Measurements from ENCODE around the gene RPS2. TPM values are rescaled to one million over a fixed set of nuclear protein-coding genes. Genes with fewer than 3 reads are reported as not detected.

The RPS2 gene
- total and polyA plus RNA-seq, 2 of the 8 experiments (the other 6 are each of a cell fraction or from before 2014, with no cell fraction given): 4,042 to 16,783 TPM

DNA sequence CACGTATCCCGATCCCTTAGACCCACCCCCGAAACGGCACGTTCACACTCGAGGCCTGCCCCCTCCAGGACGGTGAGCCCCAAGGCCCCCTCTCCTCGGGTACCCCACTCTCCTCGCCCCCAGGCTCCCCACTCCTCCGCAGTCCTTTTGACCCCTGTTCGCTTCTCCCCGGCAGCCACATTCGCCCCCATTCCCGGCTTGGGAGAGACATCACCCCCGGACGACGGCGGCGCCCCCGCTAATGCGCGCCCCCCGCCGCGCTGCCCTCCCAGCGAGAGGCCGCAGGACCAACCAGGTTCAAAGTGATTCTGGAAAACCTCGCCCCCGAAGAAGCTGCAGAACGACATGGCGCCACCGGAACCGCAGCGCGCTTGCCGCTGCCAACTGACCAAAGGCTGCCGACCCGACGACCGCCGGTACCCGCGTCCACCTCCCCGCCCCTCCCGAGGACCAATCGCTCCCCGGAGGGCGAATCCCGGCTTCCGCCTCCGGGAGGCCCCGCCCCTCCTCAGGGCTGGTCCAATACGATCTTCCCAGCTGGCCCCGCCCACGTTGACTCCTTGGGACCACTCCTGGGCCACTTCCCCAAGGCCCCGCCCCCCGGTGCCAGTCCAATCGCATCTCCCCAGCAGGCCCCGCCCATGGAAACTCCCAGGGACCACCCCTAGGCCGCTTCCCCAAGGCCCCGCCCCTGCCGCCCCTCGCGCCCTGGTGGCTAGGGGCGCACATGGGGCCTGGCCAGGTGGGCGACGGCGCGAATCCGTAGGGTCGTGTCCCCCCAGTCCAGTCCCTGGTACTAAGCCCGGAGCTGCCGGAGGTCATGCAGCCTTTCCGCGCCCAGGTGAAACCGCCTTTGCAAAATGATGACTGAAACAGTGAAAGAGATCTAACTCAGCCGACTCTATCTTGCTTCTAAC is 21.6 kb downstream of the RPS2 start, which contains the start of gene MSRB1 (continued):
- TF ChIP-seq SP1 (IDR thresholded peaks at IDR 0.05; ENCODE audit: low read depth, low read length) (peak; percentile 66; the same call in 1 of the 2 replicates), RXRA (IDR thresholded peaks at IDR 0.05; ENCODE audit: insufficient read depth, low read depth, low read length) (no peak), RBBP5 (IDR thresholded peaks at IDR 0.05; ENCODE audit: borderline replicate concordance, low read depth, low read length) (no peak), RAD21 (IDR thresholded peaks at IDR 0.05 in 1 of 2, conservative IDR thresholded peaks at IDR 0.05 in 1 of 2; ENCODE audit: low read depth in 2 of 2, low read length in 2 of 2) (no peak), MAX (IDR thresholded peaks at IDR 0.05) (peak; percentile 95), ATF2 (IDR thresholded peaks at IDR 0.05; ENCODE audit: low read length) (no peak), ATF3 (IDR thresholded peaks at IDR 0.05; ENCODE audit: insufficient read depth, low read depth, low read length) (no peak), EZH2 (IDR thresholded peaks at IDR 0.05; ENCODE audit: low read depth, low read length, severe bottlenecking) (no peak), CTCF (IDR thresholded peaks at IDR 0.05; ENCODE audit: control extremely low read depth in 1 of 3, insufficient read depth in 1 of 3, low read depth in 1 of 3, low read length in 3 of 3) (no peak; a peak in 1 of 4 replicates), ASH2L (IDR thresholded peaks at IDR 0.05; ENCODE audit: low read length) (no peak), MAFK (IDR thresholded peaks at IDR 0.05; ENCODE audit: low read depth, low read length) (no peak), TAF1 (IDR thresholded peaks at IDR 0.05; ENCODE audit: low read depth, low read length) (peak; percentile 88), SIRT6 (IDR thresholded peaks at IDR 0.05; ENCODE audit: low read length) (no peak), CHD2 (IDR thresholded peaks at IDR 0.05; ENCODE audit: low read length) (no peak), POU5F1 (IDR thresholded peaks at IDR 0.05; ENCODE audit: low read depth, low read length) (no peak), HDAC6 (IDR thresholded peaks at IDR 0.05; ENCODE audit: low read depth, low read length) (no peak), CREB1 (IDR thresholded peaks at IDR 0.05) (no peak), SRF (IDR thresholded peaks at IDR 0.05; ENCODE audit: low read depth, low read length) (no peak)

All from H1 (cell line).